Body of pancreas (tissue), 4 donors: Measurements from ENCODE around the gene IRX5.

Source experiments
- POLR2A ChIP-seq, 3 donors: fragments of 450-650 bp; IDR thresholded peaks; one replicate each; pipeline ENCODE4 v1.6.1; 2016; ENCODE audit warnings: antibody characterized with exemption in 3 of 3, mild to moderate bottlenecking in 2 of 3
- TF ChIP-seq, protein P1 (sequence below), 7 experiments: fragments of 450-650 bp in 4 of 7; fragments of 200-600 bp in 3 of 7; sonication (generic) in 3 of 7; IDR thresholded peaks; one replicate each; pipeline ENCODE4 v1.5.1; 2016 to 2019; ENCODE audit warnings: antibody characterized with exemption in 7 of 7

DNA sequence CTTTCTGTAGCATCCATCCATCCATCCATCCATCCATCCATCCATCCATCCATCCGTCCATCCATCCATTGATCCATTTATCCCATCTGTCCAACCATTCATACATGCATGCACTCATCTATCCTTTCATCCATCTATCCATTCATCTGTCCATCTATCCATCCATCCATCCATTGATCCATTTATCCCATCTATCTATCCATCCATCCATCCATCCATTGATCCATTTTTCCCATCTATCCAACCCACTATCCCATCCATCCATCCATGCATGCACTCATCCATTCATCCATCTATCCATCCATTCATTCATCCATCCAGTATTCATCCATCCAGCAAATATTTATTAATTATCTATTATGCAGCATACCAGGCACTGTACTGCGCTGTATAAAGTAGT lies 34.8 kb downstream of the IRX5 start:
- TF ChIP-seq, protein P1, sequence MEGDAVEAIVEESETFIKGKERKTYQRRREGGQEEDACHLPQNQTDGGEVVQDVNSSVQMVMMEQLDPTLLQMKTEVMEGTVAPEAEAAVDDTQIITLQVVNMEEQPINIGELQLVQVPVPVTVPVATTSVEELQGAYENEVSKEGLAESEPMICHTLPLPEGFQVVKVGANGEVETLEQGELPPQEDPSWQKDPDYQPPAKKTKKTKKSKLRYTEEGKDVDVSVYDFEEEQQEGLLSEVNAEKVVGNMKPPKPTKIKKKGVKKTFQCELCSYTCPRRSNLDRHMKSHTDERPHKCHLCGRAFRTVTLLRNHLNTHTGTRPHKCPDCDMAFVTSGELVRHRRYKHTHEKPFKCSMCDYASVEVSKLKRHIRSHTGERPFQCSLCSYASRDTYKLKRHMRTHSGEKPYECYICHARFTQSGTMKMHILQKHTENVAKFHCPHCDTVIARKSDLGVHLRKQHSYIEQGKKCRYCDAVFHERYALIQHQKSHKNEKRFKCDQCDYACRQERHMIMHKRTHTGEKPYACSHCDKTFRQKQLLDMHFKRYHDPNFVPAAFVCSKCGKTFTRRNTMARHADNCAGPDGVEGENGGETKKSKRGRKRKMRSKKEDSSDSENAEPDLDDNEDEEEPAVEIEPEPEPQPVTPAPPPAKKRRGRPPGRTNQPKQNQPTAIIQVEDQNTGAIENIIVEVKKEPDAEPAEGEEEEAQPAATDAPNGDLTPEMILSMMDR (IDR thresholded peaks at IDR 0.05), result no peak
- no peak for TF ChIP-seq POLR2A (IDR thresholded peaks at IDR 0.05)
